Measurements from ENCODE around the gene B3GNT4.
"Not testable (repeated sequence)": the region's sequence is repeated elsewhere in the genome, so short reads cannot be mapped to it uniquely, and the experiment has no call there.

Gene B3GNT4

GRCh38 chr12:122258462-122258861 is 55.0 kb downstream of the B3GNT4 start:
- not testable (repeated sequence) for H3K9me3 ChIP-seq (ENCODE audit: control insufficient read depth, insufficient read depth, low read length); H3K36me3 ChIP-seq (ENCODE audit: insufficient read depth, low read length); H3K9ac ChIP-seq (ENCODE audit: low read depth, low read length); H3K4me1 ChIP-seq (ENCODE audit: insufficient read depth, low read length)
